ENCODE data around the gene NFIC.

- TF ChIP-seq CTCF (IDR thresholded peaks at IDR 0.05; ENCODE audit: low read depth, low read length, poor library complexity, severe bottlenecking) (no peak), EZH2phosphoT487 (IDR thresholded peaks at IDR 0.05; ENCODE audit: borderline replicate concordance, low read length) (no peak)
Measured at GRCh38 chr19:3493651-3494050, 127.3 kb downstream of the NFIC start.

All from DOHH2 (cell line).